NCI-H1694 (cell line): ENCODE data around the gene PROSER3.
"Not testable (repeated sequence)": the region's sequence is repeated elsewhere in the genome, so short reads cannot be mapped to it uniquely, and the experiment has no call there.

Experiments used
- DNase-seq: peaks from one replicate; lab custom pipeline; 2025; lab: John Stamatoyannopoulos, UW

Gene PROSER3

DNA sequence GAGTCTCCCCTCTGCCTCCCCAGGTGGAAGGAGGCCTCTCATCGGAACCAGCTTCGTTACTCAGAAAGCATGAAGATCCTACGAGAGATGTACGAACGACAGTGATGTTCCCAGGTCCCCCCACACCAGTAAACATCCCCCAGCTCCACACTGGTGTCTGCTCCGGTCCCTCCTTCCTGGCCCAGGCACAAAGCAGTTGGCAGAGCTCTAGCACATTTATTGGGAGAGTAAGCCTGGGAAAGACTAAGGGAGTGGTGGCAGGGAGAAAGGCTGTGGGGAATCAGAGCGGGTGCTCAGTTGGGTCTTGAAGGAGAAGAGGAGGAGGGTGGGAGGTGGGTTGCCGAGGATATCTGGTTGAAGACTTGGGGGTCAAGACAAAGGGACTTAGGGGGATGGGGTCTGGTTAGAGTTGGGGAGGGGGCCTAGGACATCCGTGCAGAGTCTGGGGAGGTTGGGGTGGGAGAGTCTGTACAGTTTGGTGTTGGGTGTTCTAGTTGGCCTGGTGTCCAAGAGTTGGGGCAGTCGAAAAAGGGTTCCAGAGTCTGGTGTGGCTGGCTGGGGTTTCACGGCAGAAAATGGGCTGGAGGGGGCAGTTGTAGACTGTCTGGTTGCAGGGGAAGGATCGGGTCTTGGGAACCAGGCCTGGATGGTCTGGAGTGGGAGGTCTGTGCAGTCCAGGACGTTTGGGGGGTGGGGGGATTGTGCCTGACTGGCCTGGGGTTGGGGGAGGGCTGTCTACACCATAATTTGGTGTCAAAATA is 3.4 kb upstream of the PROSER3 start:
- DNase-seq: no peak

GRCh38 chr19:35755131-35755549 is 2.8 kb upstream of the PROSER3 start:
- DNase-seq: no peak

GRCh38 chr19:35755550-35756376 is 2.2 kb upstream of the PROSER3 start:
- no peak for DNase-seq

GRCh38 chr19:35756377-35757230 is 1.4 kb upstream of the PROSER3 start, which contains the start of gene HSPB6:
HSPB6 (minus strand) TSS chr19:35757029; CDS start chr19:35757008, 21 bp downstream.
- DNase-seq: no peak

DNA sequence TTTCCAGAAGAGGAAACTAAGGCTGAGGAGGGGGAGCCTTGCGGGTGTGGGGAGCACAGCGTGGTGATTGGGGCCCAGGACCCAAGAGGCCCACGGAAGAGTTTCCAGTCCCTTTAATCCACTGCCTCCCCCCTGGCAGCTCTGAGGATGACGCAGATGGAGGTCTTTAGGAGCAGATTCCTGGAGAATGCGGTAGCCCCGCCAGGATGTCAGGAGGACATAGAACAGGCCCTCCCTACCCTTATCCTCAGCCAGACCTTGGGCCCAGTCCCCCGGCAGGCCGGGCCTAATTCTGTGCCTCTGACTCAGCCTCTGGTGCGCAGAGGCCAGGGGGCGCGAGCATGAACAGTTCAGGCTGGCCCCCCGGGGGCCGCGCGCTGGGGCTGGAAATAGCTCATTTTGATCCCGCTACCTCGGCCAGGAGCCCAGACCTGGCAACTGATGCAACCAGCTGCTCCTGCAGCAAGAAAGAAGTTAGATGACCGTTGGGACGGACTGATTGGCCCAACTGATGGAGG is 686 bp upstream of the PROSER3 start:
- peak; percentile 64 for DNase-seq

DNA sequence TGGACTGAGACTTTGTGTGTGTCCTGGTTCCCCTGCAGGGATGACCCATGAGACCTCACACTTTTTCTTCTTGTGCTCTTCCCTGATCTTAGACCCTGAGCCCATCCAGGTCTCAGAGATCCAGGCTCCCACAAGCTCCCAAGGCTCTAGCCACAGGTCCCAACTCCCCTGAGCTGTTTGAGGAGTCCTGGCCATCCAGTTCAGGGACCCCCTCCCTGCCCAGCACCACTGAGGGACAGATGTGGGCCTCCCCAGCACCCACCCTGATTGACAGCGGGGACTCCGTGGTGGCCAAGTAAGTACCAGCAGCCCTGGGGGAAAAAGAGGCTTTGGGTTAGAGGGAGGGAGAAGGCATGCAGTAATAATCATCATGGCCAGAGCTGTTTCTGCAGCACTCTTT is 1.7 kb downstream of the PROSER3 start:
- no peak for DNase-seq

- DNase-seq: no peak
These were observed 2.9 kb downstream of the PROSER3 start for GRCh38 chr19:35760711-35761349.

GRCh38 chr19:35764432-35765315 is 6.7 kb downstream of the PROSER3 start:
- DNase-seq: no peak

GRCh38 chr19:35766571-35767104 is 8.7 kb downstream of the PROSER3 start:
- no peak for DNase-seq

GRCh38 chr19:35767288-35768081 is 9.5 kb downstream of the PROSER3 start:
- DNase-seq: no peak

DNA sequence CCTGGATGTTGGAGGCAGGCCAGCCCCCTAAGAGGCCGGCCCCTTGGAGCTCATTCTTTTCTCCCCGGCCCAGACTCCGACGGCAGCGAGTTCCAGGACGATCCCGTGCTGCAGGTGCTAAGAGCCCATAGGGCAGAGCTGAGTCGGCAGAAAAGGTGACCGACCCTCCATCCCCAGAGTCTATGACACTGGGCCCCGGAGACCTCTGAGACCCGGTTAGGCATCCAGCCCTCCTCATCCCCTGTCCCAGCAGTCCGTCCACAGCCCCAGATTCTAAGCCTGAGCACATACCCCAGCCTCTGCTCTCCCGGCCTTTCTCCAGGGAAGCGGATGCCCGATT is 10.1 kb downstream of the PROSER3 start:
- no peak for DNase-seq

GRCh38 chr19:35772362-35772761 is 14.4 kb downstream of the PROSER3 start:
- not testable (repeated sequence) for DNase-seq

DNA sequence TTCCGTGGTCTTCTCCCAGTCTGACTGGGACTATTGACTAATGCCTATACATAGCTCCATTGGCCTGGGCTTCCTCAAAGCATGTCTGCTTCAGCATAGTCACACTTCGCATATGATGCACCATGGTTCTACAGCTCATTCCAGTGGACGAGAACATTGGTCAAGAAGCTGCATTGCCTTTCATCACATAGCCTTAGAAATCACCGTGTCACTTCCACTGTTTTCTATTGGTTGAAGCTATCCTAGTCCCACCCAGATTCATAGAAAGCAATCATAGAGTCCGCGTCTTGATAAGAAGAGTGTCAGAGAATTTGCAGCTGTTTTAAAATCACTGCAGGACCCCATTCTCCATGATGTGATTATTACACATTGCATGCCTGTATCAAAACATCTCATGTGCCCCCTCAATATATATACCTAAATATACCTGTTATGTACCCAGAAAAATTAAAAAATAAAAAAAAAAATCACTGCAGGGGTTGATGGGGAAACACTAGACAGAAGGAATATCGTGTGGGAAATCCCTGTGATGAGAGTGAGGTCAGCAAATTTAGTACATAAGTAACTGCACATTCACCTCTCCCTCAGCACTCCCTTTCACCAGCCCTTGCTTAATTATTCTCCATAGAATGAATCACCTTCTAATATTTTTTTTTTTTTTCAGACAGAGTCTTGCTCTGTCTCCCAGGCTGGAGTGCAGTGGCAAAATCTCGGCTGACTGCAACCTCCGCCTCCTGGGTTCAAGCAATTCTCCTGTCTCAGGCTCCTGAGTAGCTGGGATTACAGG is 15.2 kb downstream of the PROSER3 start:
- no peak for DNase-seq

DNA sequence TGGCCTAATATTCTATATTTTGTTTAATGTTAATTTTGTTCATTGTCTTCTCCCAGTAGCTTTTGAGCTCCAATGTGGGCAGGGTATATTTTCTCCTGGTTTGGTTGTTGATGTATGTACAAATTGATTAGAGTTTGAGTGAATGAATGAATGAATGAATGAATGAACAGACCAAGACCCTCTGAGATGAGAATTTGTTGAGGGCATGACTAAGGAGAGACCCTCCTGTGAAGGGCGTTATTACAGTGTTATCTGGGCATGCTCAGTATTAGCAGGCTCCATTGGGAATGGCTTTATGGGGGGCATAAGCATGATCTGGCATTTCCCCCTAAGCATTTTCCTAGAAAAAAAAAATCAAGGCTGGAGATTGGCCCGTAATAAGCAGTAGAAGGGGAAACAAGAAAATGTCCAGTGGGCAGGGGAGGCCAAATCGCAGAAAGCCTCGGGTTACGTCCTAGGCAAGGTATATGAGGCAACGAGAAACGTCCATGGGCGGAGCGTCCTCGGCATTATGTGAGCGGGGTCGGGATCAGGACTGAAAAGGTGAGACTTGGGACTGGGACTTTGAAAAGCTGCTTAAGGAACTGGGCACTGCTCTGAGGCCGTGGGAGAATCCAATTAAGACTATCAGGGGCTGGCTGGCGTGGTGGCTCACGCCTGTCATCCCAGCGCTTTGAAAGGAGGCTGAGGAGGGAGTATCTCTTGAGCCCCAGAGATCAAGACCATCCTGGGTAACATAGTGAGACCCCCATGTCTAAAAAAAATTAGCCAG is 16.5 kb downstream of the PROSER3 start:
- DNase-seq: no peak

- no peak for DNase-seq
These were observed 17.0 kb downstream of the PROSER3 start for GRCh38 chr19:35775046-35775297.

GRCh38 chr19:35775298-35776101 is 17.5 kb downstream of the PROSER3 start, which contains the start of gene ARHGAP33:
ARHGAP33 (plus strand) TSS chr19:35775564; CDS start chr19:35775659, 95 bp downstream.
- peak; percentile 99 for DNase-seq
